DND-41 (cell line): ENCODE measurements around the gene PRG2.

ENCODE experiments used
- ATAC-seq: fragments of 200-7000 bp; cut with Tn5 transposase; 3 replicates; pipeline ENCODE4 v1.9.1; 2021; ENCODE audit warnings: low read depth; ENCODE audit not compliant: insufficient read depth
- DNase-seq: peaks from one replicate; pipeline ENCODE4 v3.0.0-alpha.2; 2020
- H2AFZ ChIP-seq: 2 replicates; pipeline ENCODE4 v1.6.0; 2012; ENCODE audit warnings: low read depth, low read length
- H3K27ac ChIP-seq: 2 replicates; pipeline ENCODE4 v1.5.1; 2012; ENCODE audit warnings: low read length, inconsistent platforms
- H3K27me3 ChIP-seq: fragments of 200-600 bp; sonication (generic); 2 replicates; pipeline ENCODE4 v1.6.0; 2012; ENCODE audit warnings: low read length, mild to moderate bottlenecking, inconsistent platforms; ENCODE audit not compliant: insufficient read depth, poor library complexity
- H3K36me3 ChIP-seq: 2 replicates; pipeline ENCODE4 v1.5.1; 2012; ENCODE audit warnings: low read length, inconsistent platforms; ENCODE audit not compliant: insufficient read depth
- H3K4me1 ChIP-seq: 2 replicates; pipeline ENCODE4 v1.5.1; 2012; ENCODE audit warnings: mild to moderate bottlenecking, low read length; ENCODE audit not compliant: insufficient read depth
- H3K4me2 ChIP-seq: 2 replicates; pipeline ENCODE4 v1.6.0; 2012; ENCODE audit warnings: mild to moderate bottlenecking, moderate library complexity, low read length, inconsistent platforms; ENCODE audit not compliant: insufficient read depth
- H3K4me3 ChIP-seq, 2 experiments: fragments of 200-600 bp in 1 of 2; shearing (Covaris generic) in 1 of 2; 2 replicates each; pipeline ENCODE4 v1.5.1; 2012 to 2016; ENCODE audit warnings: inconsistent platforms in 2 of 2, low read length in 2 of 2, mild to moderate bottlenecking in 2 of 2, low read depth in 1 of 2, moderate library complexity in 1 of 2
- H3K79me2 ChIP-seq: 2 replicates; pipeline ENCODE4 v1.6.0; 2012; ENCODE audit warnings: low read length, inconsistent platforms; ENCODE audit not compliant: insufficient read depth
- H3K9ac ChIP-seq: 2 replicates; pipeline ENCODE4 v1.6.0; 2012; ENCODE audit warnings: low read depth, mild to moderate bottlenecking, inconsistent platforms, low read length, moderate library complexity
- H3K9me3 ChIP-seq: 2 replicates; pipeline ENCODE4 v1.5.1; 2012; ENCODE audit warnings: low read length, moderate library complexity, mild to moderate bottlenecking, inconsistent platforms; ENCODE audit not compliant: insufficient read depth, severe bottlenecking
- H4K20me1 ChIP-seq: 2 replicates; pipeline ENCODE4 v1.6.0; 2012; ENCODE audit warnings: low read length; ENCODE audit not compliant: insufficient read depth
- EZH2 ChIP-seq: IDR thresholded peaks from 3 replicates; pipeline ENCODE4 v1.6.1; 2012; ENCODE audit warnings: borderline replicate concordance, low read depth, mild to moderate bottlenecking, moderate library complexity, low read length, inconsistent platforms; ENCODE audit not compliant: severe bottlenecking
- TF ChIP-seq, protein P1 (sequence below): IDR thresholded peaks from 2 replicates; pipeline ENCODE4 v1.5.1; 2012; ENCODE audit warnings: borderline replicate concordance, low read length, moderate library complexity, mild to moderate bottlenecking; ENCODE audit not compliant: poor library complexity, severe bottlenecking; ENCODE audit errors: extremely low read depth

The PRG2 gene

DNA sequence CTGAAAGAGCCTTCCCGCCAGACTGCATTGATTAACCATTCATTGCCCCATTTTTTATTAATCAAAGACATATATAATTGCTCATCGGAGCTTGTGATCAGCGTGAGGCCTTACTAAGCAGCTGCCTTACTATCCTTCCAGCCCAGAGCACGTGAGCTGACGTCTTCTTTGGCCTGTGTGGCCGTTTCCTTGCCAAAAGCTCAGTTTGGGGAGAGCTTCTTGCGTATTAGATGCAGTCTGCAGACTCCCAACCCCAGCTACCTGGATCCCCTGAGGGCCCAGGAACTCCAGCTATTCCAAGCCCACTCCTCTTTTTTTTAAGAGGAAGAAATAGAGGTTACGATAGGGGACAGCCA lies 37.3 kb upstream of the PRG2 start:
- H3K36me3 ChIP-seq: peaks cover 27% of the 10 kb centered on the region
- TF ChIP-seq, protein P1, sequence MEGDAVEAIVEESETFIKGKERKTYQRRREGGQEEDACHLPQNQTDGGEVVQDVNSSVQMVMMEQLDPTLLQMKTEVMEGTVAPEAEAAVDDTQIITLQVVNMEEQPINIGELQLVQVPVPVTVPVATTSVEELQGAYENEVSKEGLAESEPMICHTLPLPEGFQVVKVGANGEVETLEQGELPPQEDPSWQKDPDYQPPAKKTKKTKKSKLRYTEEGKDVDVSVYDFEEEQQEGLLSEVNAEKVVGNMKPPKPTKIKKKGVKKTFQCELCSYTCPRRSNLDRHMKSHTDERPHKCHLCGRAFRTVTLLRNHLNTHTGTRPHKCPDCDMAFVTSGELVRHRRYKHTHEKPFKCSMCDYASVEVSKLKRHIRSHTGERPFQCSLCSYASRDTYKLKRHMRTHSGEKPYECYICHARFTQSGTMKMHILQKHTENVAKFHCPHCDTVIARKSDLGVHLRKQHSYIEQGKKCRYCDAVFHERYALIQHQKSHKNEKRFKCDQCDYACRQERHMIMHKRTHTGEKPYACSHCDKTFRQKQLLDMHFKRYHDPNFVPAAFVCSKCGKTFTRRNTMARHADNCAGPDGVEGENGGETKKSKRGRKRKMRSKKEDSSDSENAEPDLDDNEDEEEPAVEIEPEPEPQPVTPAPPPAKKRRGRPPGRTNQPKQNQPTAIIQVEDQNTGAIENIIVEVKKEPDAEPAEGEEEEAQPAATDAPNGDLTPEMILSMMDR: no peak
- no peak for TF ChIP-seq EZH2
- H3K4me2 ChIP-seq: peak overlapping the region; percentile 87
- peaks cover 47% of the 10 kb centered on the region for H3K4me1 ChIP-seq
- peak overlapping the region; percentile 94; the same call in 1 of the 2 replicates for H2AFZ ChIP-seq
- peaks cover 22% of the 10 kb centered on the region for H4K20me1 ChIP-seq
- 0 out of 2 replicates have a peak overlapping the region, but pooled peaks have one; percentile 92 for H3K27ac ChIP-seq
- H3K4me3 ChIP-seq: peak overlapping the region in 1 of 2 experiments; percentile 64; a peak in 1 of 4 replicates
- peak overlapping the region; percentile 79 for H3K9ac ChIP-seq
- H3K9me3 ChIP-seq: no peaks in the 10 kb centered on the region
- no peak for DNase-seq
- no peaks in the 10 kb centered on the region for H3K27me3 ChIP-seq
- ATAC-seq: no peak
- H3K79me2 ChIP-seq: peaks cover 34% of the 10 kb centered on the region

DNA sequence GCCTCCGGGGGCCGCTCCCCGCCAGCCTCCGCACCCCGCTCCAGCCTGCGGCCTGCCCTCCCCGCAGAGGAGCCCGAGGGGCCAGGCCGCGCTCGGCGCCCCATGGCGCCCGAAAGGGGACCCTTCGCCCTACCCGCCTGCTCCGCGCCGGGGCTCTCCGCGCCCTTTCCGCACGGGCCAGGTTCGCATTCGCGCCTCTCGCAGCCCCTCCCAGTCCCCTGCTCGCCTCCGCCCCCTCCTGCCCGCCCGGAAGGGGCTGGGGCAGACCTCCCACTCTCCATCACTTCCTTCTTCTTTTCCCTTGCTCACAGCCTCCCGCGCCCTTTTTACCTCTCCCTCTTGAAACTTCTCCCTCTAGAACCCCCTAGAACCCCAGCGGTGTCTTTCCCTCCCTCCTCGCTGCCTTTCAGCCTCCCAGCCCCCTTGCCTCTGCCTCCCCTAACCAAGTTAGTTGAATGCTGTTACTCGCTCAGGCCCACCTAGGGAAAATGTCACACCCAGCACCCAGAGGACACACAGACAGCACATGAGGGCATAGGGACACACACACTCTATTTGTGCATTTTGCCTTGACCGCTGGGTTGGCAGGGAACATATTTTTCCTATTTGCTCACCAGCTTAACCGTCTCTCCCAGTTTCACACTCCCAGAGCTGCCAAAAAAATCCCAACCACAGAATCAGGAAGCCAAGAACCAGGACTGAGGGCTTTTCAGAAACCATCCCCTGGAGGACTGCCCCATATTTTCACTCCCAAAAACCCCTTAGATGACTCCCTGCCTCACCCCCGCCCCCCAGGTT lies 36.7 kb upstream of the PRG2 start, which contains the start of gene SLC43A3:
Gene SLC43A3, minus strand, starts transcription at position 193 of the 798 bp plus-strand sequence. CDS start 949 bp downstream, outside the sequence.
- peak within 1 kb of the TSS; percentile 94 for H2AFZ ChIP-seq
- peak within 1 kb of the TSS; percentile 51 to 64; a peak in 3 of 4 replicates for H3K4me3 ChIP-seq
- peaks cover 33% of the 10 kb centered on the region for H3K36me3 ChIP-seq
- H3K27ac ChIP-seq: peak within 1 kb of the TSS; percentile 95
- H3K9me3 ChIP-seq: no peaks in the 10 kb centered on the region
- peaks cover 24% of the 10 kb centered on the region for H4K20me1 ChIP-seq
- no peak for TF ChIP-seq EZH2
- TF ChIP-seq, protein P1: no peak
- H3K4me1 ChIP-seq: peaks cover 49% of the 10 kb centered on the region
- no peaks in the 10 kb centered on the region for H3K27me3 ChIP-seq
- peak within 1 kb of the TSS; percentile 87 for H3K4me2 ChIP-seq
- ATAC-seq: peak; percentile 70
- H3K79me2 ChIP-seq: peaks cover 36% of the 10 kb centered on the region
- peak; percentile 88 for DNase-seq
- H3K9ac ChIP-seq: peak within 1 kb of the TSS; percentile 79

DNA sequence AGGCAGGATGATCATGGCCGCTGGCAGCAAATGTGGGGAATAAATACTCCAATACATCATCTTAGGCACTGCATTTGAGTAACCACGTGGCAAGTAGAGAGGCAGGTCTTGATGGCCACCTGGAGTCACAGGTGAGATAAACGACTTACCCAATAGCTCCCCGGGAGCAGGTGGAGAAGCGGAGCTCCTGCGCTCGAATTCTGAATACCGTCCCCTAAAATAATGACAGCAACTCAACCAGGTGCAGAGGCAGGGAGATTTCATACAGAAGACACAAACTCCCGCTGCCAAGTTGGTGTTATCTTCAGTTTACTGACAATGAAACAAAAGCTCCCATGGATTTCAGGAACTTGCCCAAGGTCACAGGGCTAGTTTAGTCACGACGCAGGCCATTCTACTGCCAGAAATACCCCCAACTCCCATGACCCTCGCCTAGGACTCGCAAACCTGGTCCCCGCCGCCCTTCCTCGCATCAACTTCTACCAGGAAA lies 36.0 kb upstream of the PRG2 start:
- peak overlapping the region; percentile 79 for H3K9ac ChIP-seq
- peak overlapping the region; percentile 87 for H3K4me2 ChIP-seq
- H3K4me1 ChIP-seq: peaks cover 49% of the 10 kb centered on the region
- TF ChIP-seq, protein P1: no peak
- no peak for TF ChIP-seq EZH2
- ATAC-seq: no peak
- peaks cover 38% of the 10 kb centered on the region for H3K36me3 ChIP-seq
- no peaks in the 10 kb centered on the region for H3K9me3 ChIP-seq
- H3K4me3 ChIP-seq: peak overlapping the region; percentile 51 to 64; a peak in 3 of 4 replicates
- peaks cover 36% of the 10 kb centered on the region for H3K79me2 ChIP-seq
- peak overlapping the region; percentile 94 for H2AFZ ChIP-seq
- DNase-seq: peak; percentile 24
- H3K27me3 ChIP-seq: no peaks in the 10 kb centered on the region
- H3K27ac ChIP-seq: peak overlapping the region; percentile 95
- peaks cover 24% of the 10 kb centered on the region for H4K20me1 ChIP-seq
